22Rv1 (cell line): ENCODE measurements around the gene RMND5B.

ENCODE experiments used
- CTCF ChIP-seq: fragments of 450-650 bp; IDR thresholded peaks from 2 replicates; pipeline ENCODE4 v1.5.1; 2017; ENCODE audit warnings: mild to moderate bottlenecking
- ZFX ChIP-seq: fragments of 450-650 bp; IDR thresholded peaks from 2 replicates; pipeline ENCODE4 v1.6.1; 2017; ENCODE audit warnings: antibody characterized with exemption, borderline replicate concordance

DNA sequence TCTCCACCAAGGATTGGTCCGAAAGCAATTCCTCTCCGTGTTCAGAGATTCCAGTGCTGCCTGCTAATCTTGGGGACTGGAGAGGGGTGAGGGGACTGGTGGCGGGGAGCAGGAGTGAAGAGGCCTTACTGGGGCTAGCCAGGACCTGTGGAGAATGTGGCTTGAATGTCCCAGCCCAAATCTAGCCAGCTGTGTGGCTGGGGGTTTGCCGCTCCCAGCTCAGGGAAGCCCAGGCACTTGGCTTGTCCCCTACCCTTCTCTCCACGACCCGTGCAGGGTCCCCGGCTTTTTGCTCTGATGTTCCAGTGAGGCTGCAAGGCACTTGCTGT is 15.0 kb upstream of the RMND5B start:
- TF ChIP-seq CTCF (no peak), ZFX (no peak)
